Activated CD4-positive, alpha-beta T cell treated with anti-CD3 and anti-CD28 coated beads for 48 hours (primary cell): ENCODE measurements around the gene RPAP2.
"Not testable (repeated sequence)": the region's sequence is repeated elsewhere in the genome, so short reads cannot be mapped to it uniquely, and the experiment has no call there.

Source experiments
- DNase-seq: peaks from one replicate; pipeline ENCODE4 v3.0.0-alpha.2; 2020

The RPAP2 gene

DNA sequence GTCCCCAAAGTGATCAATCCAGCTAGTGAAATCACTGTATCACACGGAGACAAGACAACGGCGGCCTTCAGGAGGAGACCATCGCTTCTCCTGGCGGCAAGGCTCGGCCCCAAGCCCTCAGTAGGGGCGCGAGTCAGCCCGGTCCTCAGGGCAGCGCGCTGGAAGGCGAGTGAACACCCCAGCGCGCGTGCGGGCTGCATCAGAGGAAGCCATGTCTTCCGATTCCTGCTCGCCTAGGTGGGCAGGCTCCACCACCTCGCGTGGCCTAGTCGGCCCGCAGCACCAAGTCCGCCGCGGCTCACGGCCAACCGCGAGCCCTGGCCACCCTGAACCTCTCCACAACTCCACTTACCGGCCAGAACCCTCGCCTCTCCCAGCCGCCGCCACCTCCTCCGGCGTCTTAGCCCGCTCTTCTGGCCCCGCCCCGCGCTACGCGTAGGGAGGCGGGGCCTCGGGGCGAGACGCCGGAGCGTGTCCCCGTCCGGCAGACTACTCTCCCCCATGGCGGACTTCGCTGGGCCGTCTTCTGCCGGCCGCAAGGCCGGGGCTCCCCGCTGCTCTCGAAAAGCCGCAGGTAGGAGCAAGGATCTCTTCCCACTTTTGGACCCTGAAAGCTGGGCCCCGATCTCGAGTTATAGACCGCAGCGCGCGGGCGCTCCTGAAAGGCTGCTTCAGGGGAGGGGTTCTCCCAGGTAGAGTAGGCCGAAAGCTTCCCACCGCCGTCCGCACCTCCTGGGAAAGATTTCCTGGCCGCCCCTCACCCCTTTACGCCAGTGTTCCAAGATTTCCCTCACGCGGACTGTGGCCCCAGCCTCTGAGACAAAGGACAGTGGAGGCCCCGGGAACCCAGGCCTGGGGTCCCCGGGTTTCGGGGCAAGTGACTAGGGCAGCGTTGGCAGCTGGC lies at the start of gene RPAP2, which contains the start of gene GLMN:
TSS of gene RPAP2 (plus strand) at position 487 of the 904 bp plus-strand sequence. CDS start at position 502, 15 bp downstream.
TSS of gene GLMN (minus strand) at position 415 of the 904 bp plus-strand sequence. CDS start 988 bp downstream, outside the sequence.
- peak; percentile 80 for DNase-seq

DNA sequence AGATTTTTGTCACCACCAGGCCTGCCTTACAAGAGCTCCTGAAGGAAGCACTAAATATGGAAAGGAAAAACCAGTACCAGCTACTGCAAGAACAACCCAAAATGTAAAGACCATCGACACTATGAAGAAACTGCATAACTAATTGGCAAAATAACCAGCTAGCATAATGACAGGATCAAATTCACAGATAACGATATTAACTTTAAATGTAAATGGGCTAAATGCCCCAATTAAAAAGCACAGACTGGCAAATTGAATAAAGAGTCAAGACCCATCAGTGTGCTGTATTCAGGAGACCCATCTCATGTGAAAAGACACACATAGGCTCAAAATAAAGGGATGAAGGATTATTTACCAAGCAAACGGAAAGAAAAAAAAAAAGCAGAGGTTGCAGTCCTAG lies 44.1 kb upstream of the RPAP2 start:
- DNase-seq, result not testable (repeated sequence)

DNA sequence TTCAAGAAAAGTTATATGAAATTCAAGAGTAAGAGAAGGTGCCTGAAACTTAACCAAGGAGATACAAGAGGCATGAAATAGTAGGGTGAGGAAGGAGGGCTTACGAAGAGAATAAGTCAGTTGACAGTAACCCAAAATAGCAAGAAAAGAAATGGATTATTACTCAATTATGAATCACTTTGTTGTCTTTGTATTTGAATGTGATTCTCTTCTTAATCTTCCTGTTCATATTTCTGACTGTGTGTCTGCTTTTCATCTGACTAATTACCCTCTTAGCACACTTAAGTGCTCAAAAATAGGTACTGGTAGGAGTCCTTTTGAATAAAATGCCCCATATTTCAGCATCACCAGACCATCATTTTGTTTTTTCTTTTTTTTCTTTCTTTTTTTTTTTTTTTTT lies 39.5 kb upstream of the RPAP2 start:
- no peak for DNase-seq

DNA sequence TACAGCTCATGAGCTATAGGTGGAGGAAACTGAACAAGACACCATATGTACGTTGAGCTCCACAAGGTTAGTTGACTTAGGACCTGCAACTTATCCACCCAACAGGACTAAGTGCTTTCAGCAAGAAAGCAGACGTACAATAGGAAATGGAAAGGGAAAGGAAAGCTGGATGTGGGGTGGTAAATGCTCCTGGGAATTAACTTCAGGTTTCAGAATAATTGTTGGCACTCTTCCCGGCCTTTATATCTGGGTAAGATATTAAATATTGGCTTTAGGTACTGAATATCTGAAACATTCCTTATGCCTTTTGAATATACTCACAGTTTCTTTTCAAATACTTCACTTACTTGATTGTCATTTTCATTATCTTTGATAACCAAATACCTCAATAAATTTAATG lies 36.3 kb upstream of the RPAP2 start:
- no peak for DNase-seq

DNA sequence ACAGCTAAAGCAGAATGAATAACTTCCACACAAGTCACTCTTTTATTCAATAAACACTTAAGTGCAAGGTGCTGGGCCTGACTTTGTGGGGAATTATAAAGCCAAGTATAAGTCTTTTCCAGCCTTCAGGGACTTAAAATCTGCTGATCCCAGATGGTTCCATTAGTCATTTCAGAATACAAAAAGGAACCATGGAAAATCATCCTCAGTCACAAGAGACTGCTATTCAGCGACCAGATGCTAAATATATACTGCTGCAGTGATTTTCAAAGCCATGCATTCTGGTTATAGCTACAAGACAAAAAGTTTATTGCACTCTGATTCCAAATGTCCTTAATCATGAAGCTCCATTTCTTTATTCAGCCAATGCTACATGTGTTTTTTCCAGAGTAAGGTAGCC lies 25.8 kb upstream of the RPAP2 start:
- DNase-seq, result no peak

DNA sequence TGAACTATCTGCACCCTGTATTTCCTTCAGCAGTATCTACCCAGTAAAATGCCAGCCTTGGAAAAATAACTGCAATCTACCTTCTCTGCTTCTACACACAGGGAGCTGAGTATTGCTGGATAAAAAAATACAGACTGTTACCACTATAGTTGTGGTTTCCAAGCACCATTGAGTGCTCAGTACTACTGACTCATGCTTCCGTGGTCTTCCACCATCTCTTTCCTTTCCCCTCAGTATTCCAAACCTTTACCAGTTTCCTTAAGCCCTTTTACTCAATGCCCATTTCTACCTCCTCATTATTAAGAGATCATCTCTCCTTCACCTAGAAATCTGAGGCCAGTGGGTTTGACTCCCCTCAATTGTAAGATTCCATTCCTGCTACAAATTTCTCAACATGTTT lies 23.9 kb upstream of the RPAP2 start:
- no peak for DNase-seq

DNA sequence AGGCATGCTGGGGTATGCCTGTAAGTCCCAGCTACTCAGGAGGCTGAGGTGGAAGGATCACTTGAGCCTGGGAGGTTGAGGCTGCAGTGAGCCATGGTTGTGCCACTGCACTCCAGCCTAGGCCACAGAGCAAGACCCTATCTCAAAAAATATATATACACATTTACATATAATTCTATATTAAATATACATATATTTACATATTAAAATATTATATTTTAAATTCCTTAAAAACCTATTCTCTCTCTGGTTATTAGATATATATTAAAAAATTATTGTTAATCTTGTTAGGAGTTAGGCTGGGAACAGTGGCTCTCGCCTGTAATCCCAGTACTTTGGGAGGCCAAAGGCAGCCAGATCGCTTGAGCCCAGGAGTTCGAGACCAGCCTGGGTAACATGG lies 22.8 kb upstream of the RPAP2 start:
- DNase-seq, result no peak

DNA sequence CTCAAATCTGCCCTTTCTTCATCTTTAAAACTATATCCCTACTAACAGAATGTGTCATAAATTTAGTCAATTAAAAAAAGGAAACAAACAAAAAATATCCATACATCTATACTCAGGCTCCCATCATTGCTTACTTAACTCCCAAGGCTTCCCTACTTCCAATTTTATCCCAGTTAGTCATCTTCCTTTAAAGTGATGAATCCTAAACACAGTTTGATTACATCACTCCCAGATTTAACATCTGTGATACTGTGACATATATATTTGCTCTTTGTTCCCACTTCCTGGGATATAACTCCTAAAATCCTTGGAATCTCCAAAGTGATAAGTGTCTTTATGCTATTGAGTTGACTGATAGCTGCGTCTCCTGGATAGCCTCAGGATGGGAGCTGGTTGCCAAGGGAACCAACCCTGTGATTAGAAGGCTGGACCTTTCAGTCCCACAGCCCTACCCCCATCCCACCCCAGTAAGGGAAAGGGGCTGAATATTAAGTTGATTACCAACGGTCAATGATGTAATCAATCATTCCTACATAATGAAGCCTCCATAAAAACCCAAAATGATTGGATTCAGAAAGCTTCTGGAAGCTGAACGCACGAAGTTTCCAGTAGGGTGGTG lies 21.6 kb upstream of the RPAP2 start:
- no peak for DNase-seq

DNA sequence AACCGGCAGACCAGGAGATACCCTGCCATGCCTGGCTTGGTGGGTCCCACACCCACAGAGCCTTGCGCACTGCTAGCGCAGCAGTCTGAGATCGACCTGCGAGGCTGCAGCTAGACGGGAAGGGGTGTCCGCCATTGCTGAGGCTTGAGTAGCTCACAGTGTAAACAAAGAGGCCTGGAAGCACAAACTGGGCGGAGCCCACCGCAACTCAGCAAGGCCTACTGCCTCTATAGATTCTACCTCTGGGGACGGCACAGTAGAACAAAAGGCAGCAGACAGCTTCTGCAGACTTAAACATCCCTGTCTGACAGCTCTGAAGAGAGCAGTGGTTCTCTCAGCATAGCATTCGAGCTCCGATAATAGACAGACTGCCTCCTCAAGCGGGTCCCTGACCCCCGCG lies 19.1 kb upstream of the RPAP2 start:
- not testable (repeated sequence) for DNase-seq

DNA sequence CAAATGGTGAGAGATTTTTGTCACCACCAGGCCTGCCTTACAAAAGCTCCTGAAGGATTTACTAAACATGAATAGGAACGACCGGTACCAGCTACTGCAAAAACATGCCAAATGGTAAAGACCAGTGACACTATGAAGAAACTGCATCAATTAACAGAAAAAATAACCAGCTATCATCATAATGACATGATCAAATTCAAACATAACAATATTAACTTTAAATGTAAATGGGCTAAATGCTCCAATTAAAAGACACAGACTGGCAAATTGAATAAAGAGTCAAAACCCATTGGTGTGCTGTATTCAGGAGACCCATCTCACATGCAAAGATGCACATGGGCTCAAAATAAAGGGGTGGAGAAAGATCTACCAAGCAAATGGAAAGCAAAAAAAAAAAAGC lies 17.4 kb upstream of the RPAP2 start:
- DNase-seq, result not testable (repeated sequence)

DNA sequence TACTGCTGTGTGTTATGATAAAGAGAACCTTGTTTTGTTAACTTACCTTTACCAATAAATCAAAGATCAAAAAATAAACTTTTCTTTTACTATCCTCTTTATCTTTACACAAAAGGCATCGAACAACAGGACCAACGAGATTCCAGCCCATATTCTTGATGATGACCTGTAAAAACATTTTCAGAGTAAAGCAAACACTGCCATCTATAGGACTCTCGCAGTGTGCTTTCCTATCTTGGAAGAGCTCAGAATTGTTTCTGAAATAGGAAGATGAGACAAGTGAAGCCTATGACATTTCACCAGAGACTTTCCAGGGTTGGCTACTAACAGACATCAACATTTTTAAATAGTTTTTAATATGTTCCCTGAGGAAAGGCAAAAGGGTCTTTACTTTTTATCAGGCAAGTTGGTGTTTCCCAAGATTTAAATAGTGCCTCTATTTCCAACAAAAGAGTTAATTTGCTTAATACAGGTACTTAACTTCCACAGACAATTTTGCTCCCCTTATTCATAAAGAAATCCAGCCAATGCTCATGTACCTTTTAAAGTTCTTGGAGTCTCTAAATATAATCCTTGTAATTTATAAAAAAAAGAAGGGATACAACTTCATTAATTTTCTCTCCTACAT lies 7.4 kb upstream of the RPAP2 start:
- DNase-seq, result no peak

DNA sequence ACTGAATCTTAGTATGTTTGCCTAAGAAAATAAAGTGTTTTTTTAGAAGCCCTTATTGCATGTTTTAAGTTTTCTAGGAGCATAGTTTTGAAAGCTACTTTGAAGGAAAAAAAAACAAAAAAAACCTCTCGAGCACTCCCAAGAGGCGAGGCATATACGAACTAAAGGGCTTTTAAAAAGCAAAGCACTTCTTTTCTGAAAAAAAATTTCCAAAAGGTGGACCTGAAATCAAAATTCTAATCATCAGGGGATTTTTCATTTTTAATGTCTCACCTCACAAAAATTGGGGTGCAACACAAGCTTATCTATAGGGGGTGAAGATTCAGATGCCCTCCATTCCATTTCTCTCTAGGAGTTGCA lies 666 bp upstream of the RPAP2 start:
- DNase-seq, result no peak

DNA sequence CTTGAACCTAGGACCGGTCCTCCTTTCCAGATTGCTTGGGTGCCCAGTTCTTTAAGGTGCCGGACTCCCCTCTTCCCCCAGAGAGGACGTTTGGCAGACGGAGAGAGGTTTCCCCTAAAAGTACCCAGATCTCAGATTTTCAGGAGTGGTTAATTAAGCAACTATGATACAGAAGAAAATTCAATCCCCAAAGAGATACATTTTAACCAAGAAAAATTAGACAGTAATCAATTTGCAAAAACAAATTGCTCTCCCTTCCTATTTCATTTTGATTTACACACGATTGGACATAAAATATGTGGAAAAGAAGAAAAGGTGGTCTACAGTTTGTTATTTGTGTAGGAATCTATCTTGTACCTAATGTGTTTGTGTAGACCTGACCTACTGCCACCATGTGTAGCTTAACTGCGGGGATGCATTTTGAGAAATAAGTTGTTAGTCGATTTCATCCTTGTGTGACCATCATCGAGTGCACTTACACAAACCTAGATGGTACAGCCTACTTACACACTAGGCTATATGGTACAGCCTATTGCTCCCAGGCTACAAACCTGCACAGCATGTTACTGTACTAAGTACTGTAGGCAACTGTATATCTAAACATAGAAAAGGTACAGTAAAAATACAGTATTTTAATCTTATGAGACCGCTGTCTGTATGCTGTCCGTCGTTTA lies 755 bp downstream of the RPAP2 start:
- DNase-seq, result no peak

DNA sequence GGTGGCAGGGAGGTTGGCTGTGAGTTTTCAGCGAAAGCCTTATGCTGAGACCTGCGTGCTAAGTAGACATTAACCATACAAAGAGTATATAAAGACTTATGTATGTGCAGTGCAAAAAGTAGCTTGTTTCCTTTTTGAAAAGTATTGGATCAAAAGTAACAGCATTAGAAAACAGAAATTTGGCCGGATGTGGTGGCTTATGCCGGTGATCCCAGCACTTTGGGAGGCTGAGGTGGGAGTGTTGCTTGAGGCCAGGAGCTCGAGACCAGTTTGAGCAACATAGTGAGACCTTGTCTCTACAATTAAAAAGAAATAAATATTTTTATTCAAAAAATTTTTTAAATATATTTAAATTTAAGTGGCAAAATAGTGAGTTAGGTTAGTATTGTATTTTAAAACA lies 2.2 kb downstream of the RPAP2 start:
- no peak for DNase-seq

DNA sequence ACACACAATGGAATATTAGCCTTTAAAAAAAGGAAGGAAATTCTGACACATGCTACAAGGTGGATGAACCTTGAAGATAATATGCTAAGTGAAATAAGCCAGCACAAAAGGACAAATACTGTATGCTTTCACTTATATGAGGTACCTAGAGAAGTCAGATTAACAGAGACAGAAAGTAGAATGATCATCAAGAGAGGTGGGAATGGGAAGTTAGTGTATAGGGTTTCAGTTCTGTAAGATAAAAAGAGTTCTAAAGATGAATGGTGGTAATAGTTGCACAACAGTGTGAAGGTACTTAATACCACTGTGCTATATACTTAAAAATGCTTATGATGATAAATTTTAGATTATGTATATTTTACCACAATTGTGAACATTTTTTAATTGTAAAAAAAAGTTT lies 7.2 kb downstream of the RPAP2 start:
- DNase-seq, result no peak

DNA sequence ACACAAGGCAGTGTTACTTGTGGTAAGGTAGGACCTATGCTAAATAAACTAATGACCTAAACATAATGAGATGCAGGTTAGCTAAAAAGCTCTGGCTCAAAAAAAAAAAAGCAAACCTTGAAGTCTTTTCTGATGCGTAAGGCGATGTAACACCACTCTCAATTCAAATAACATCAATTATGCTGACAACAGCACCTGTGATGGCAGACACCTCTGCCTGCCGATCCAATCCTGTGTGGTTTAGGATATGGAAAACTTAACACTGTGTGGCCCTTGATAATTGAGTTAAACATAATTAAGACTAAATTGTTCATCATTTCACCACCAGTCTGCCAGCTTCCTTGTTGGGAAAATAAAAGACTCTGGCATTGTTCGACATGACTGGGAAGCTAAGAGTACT lies 9.1 kb downstream of the RPAP2 start:
- DNase-seq, result no peak

DNA sequence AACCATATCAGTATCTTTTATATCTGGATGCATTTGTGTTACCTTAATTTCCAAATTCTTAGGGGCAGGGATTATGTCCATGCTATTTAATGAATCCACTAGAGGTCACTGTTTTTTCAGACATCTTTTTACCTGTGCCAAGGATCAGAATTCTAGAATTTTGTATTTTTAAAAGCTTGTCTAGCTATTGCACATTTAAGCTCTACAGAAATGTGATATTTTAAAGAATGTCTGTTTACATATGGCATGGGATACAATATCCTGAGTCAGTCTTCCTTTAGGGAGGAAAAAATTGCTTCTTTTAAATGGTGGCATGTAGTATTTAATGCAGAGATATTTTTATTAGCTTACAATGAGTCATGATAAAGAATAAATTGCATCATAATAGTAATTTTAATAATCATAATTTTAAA lies 11.3 kb downstream of the RPAP2 start:
- no peak for DNase-seq

DNA sequence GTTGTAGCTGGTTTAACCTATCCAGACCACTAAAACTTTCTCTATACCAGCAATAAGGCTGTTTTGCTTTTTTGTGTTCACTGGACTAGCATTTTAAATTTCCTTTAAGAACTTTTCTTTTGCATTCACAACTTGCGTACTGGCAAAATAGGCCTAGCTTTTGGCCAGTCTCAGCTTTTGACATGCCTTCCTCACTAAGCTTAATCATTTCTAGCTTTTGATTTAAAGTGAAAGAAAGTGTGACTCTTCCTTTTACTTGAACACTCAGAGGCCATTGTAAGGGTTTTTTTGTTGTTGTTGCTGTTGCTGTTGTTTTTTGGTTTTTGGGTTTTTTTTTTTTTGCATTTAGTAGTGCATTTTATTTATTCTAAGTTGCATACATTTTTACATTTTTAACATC lies 15.2 kb downstream of the RPAP2 start:
- no peak for DNase-seq

DNA sequence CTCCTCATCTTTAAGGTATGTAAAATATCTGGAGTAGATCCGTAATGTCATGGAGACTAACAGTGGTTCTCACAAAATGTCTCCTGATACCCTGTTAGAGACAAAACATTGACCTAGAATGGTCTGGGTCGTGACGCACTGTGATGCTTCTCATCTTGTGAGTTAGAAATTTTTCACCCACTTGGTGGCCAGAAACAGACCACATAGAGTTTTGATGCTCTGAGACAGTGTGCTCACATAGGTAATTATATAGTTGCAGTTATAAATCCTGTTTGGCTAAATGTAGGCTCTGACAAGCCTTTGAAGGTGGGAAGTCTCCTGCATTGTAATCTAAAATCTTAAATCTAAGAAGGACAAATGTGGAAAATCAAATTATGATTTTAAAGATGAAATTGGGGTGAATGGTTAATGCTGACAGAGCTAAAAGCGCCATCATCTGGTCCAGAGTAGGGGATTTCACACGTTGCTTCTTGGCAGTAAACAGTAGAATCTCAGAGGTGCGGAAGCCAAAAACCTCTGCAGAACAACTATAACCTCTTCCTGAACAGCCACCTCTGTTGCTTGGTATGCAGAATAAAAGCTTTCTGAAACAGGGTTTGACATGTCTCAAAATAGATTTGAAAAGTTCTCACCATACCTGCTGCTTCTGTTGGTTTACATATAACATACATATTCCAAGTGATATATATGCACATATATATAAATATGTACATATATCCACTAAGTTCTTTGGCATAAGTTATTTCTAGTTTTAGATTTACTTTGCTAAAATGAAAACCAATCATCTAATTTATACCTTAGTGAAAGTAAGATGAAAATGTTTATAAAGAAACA lies 17.1 kb downstream of the RPAP2 start:
- DNase-seq, result peak; percentile 45

DNA sequence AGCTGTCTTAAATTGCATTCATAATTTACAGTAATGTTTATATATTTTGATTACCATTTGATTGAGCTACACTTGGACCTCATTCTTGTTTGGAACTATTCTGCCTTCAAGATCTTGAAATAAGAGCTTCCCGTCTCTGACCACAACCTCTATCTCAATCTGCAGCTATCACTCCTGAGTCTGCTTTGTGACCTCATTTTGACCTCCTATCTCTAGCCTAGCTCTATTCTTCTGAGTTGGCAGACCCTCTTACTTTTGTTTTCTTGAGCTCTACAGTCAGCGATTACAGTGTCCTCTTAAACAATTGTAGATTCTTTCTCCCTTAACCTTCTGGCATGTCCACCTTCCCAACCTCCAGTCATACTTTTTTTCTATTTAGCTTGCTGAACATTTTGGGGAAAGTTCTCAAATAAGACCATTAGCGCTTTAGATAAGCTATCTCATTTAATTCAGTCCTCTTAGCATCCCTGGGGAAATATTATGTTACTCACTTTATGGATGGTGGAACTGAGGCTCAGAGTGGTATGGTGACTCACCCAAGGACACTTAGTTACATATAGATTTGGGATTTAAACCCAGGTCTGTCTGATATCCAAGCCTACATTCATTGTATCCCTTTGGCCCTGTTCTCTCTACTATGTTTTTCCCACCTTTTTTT lies 19.1 kb downstream of the RPAP2 start:
- DNase-seq, result no peak
